TTC549 (cell line): ENCODE data around the gene IL17B.
"Not testable (repeated sequence)": the region's sequence is repeated elsewhere in the genome, so short reads cannot be mapped to it uniquely, and the experiment has no call there.

ENCODE experiments used
- FAIRE-seq: peaks from 2 replicates; lab custom pipeline; 2012; peaks lifted over from hg19 to GRCh38; lab: Jason Lieb, UNC

The IL17B gene

GRCh38 chr5:149400304-149400703, 21.2 kb upstream of the IL17B start:
- FAIRE-seq: no peak

- FAIRE-seq: no peak
These were observed 20.7 kb upstream of the IL17B start for GRCh38 chr5:149399775-149400174.

- FAIRE-seq: not testable (repeated sequence)
These were observed 19.7 kb upstream of the IL17B start for GRCh38 chr5:149398747-149399266.

GRCh38 chr5:149397530-149397929, 18.4 kb upstream of the IL17B start:
- FAIRE-seq: no peak

GRCh38 chr5:149394996-149395395, 15.9 kb upstream of the IL17B start:
- FAIRE-seq: not testable (repeated sequence)

- FAIRE-seq: no peak
These were observed 13.6 kb upstream of the IL17B start for GRCh38 chr5:149392718-149393117.

GRCh38 chr5:149391524-149391923, 12.4 kb upstream of the IL17B start:
- FAIRE-seq: no peak

- FAIRE-seq: not testable (repeated sequence)
These were observed 12.0 kb upstream of the IL17B start for GRCh38 chr5:149391076-149391475.

- FAIRE-seq: no peak
These were observed 10.7 kb upstream of the IL17B start for GRCh38 chr5:149389552-149390495.

GRCh38 chr5:149388498-149389190, 9.6 kb upstream of the IL17B start:
- no peak for FAIRE-seq

- FAIRE-seq: no peak
These were observed 8.9 kb upstream of the IL17B start for GRCh38 chr5:149387982-149388381.

- no peak for FAIRE-seq
These were observed 8.1 kb upstream of the IL17B start for GRCh38 chr5:149387081-149387631.

GRCh38 chr5:149386166-149386565, 7.1 kb upstream of the IL17B start:
- no peak for FAIRE-seq

GRCh38 chr5:149383399-149383798, 4.3 kb upstream of the IL17B start:
- FAIRE-seq: no peak

- no peak for FAIRE-seq
These were observed 3.6 kb upstream of the IL17B start for GRCh38 chr5:149382517-149383220.

- no peak for FAIRE-seq
These were observed 2.9 kb upstream of the IL17B start for GRCh38 chr5:149381986-149382338.

GRCh38 chr5:149381261-149381985, 2.3 kb upstream of the IL17B start:
- no peak for FAIRE-seq

- FAIRE-seq: no peak
These were observed 1.5 kb upstream of the IL17B start for GRCh38 chr5:149380466-149381121.

GRCh38 chr5:149379818-149380374, 804 bp upstream of the IL17B start:
- FAIRE-seq: no peak

- FAIRE-seq: no peak
These were observed 761 bp downstream of the IL17B start for GRCh38 chr5:149378241-149378820.
